ENCODE data around the gene AFDN.

Gene AFDN

GRCh38 chr6:167910652-167911051 lies 83.9 kb downstream of the AFDN start:
- H3K27me3 ChIP-seq (ENCODE audit: control insufficient read depth, insufficient read depth, low read length): no peaks in the 10 kb centered on the region
- H3K4me3 ChIP-seq (ENCODE audit: low read depth, low read length): no peak overlapping the region
- no peak overlapping the region for H3K9ac ChIP-seq (ENCODE audit: low read length)
- no peaks in the 10 kb centered on the region for H3K9me3 ChIP-seq (ENCODE audit: control insufficient read depth, insufficient read depth, low read depth, low read length)
- no peak overlapping the region for H3K27ac ChIP-seq (ENCODE audit: low read depth, low read length)
- H3K4me1 ChIP-seq (ENCODE audit: control insufficient read depth, insufficient read depth, low read length): no peaks in the 10 kb centered on the region
- H3K36me3 ChIP-seq (ENCODE audit: control insufficient read depth, insufficient read depth, low read length): peaks cover 69% of the 10 kb centered on the region

GRCh38 chr6:167912494-167912893 lies 85.8 kb downstream of the AFDN start:
- H3K4me3 ChIP-seq (ENCODE audit: low read depth, low read length): no peak overlapping the region
- no peak overlapping the region for H3K27ac ChIP-seq (ENCODE audit: low read depth, low read length)
- H3K27me3 ChIP-seq (ENCODE audit: control insufficient read depth, insufficient read depth, low read length): no peaks in the 10 kb centered on the region
- no peak overlapping the region for H3K9ac ChIP-seq (ENCODE audit: low read length)
- H3K9me3 ChIP-seq (ENCODE audit: control insufficient read depth, insufficient read depth, low read depth, low read length): no peaks in the 10 kb centered on the region
- H3K4me1 ChIP-seq (ENCODE audit: control insufficient read depth, insufficient read depth, low read length): no peaks in the 10 kb centered on the region
- H3K36me3 ChIP-seq (ENCODE audit: control insufficient read depth, insufficient read depth, low read length): peaks cover 80% of the 10 kb centered on the region

- Histone ChIP-seq H3K9me3 (ENCODE audit: control insufficient read depth, insufficient read depth, low read depth, low read length) (no peaks in the 10 kb centered on the region), H3K36me3 (ENCODE audit: control insufficient read depth, insufficient read depth, low read length) (peaks cover 88% of the 10 kb centered on the region), H3K27me3 (ENCODE audit: control insufficient read depth, insufficient read depth, low read length) (no peaks in the 10 kb centered on the region), H3K27ac (ENCODE audit: low read depth, low read length) (no peak overlapping the region), H3K4me3 (ENCODE audit: low read depth, low read length) (no peak overlapping the region), H3K4me1 (ENCODE audit: control insufficient read depth, insufficient read depth, low read length) (no peaks in the 10 kb centered on the region), H3K9ac (ENCODE audit: low read length) (no peak overlapping the region)
Observed at GRCh38 chr6:167913699-167914098, 87.0 kb downstream of the AFDN start.

GRCh38 chr6:167915139-167915538 lies 88.4 kb downstream of the AFDN start:
- Histone ChIP-seq H3K27ac (ENCODE audit: low read depth, low read length) (no peak overlapping the region), H3K9me3 (ENCODE audit: control insufficient read depth, insufficient read depth, low read depth, low read length) (no peaks in the 10 kb centered on the region), H3K36me3 (ENCODE audit: control insufficient read depth, insufficient read depth, low read length) (peaks cover 96% of the 10 kb centered on the region), H3K9ac (ENCODE audit: low read length) (no peak overlapping the region), H3K4me3 (ENCODE audit: low read depth, low read length) (no peak overlapping the region), H3K27me3 (ENCODE audit: control insufficient read depth, insufficient read depth, low read length) (no peaks in the 10 kb centered on the region), H3K4me1 (ENCODE audit: control insufficient read depth, insufficient read depth, low read length) (no peaks in the 10 kb centered on the region)

- Histone ChIP-seq H3K4me3 (ENCODE audit: low read depth, low read length) (no peak overlapping the region), H3K27me3 (ENCODE audit: control insufficient read depth, insufficient read depth, low read length) (no peaks in the 10 kb centered on the region), H3K36me3 (ENCODE audit: control insufficient read depth, insufficient read depth, low read length) (peaks cover 97% of the 10 kb centered on the region), H3K9ac (ENCODE audit: low read length) (no peak overlapping the region), H3K4me1 (ENCODE audit: control insufficient read depth, insufficient read depth, low read length) (no peaks in the 10 kb centered on the region), H3K9me3 (ENCODE audit: control insufficient read depth, insufficient read depth, low read depth, low read length) (no peaks in the 10 kb centered on the region), H3K27ac (ENCODE audit: low read depth, low read length) (no peak overlapping the region)
Observed at GRCh38 chr6:167917551-167918154, 90.9 kb downstream of the AFDN start.

- no peaks in the 10 kb centered on the region for H3K9me3 ChIP-seq (ENCODE audit: control insufficient read depth, insufficient read depth, low read depth, low read length)
- no peak overlapping the region for H3K4me3 ChIP-seq (ENCODE audit: low read depth, low read length)
- peaks cover 89% of the 10 kb centered on the region for H3K36me3 ChIP-seq (ENCODE audit: control insufficient read depth, insufficient read depth, low read length)
Observed at GRCh38 chr6:167918548-167919278, 92.0 kb downstream of the AFDN start.

GRCh38 chr6:167919349-167919748 lies 92.6 kb downstream of the AFDN start:
- no peaks in the 10 kb centered on the region for H3K4me1 ChIP-seq (ENCODE audit: control insufficient read depth, insufficient read depth, low read length)
- peaks cover 86% of the 10 kb centered on the region for H3K36me3 ChIP-seq (ENCODE audit: control insufficient read depth, insufficient read depth, low read length)
- no peak overlapping the region for H3K27ac ChIP-seq (ENCODE audit: low read depth, low read length)
- H3K9ac ChIP-seq (ENCODE audit: low read length): no peak overlapping the region
- no peaks in the 10 kb centered on the region for H3K9me3 ChIP-seq (ENCODE audit: control insufficient read depth, insufficient read depth, low read depth, low read length)
- no peak overlapping the region for H3K4me3 ChIP-seq (ENCODE audit: low read depth, low read length)
- no peaks in the 10 kb centered on the region for H3K27me3 ChIP-seq (ENCODE audit: control insufficient read depth, insufficient read depth, low read length)

More at GRCh38 chr6:167918548-167919278, 92.0 kb downstream of the AFDN start:
- Histone ChIP-seq H3K9ac (ENCODE audit: low read length) (no peak overlapping the region), H3K27ac (ENCODE audit: low read depth, low read length) (no peak overlapping the region), H3K27me3 (ENCODE audit: control insufficient read depth, insufficient read depth, low read length) (no peaks in the 10 kb centered on the region), H3K4me1 (ENCODE audit: control insufficient read depth, insufficient read depth, low read length) (no peaks in the 10 kb centered on the region)

GRCh38 chr6:167920165-167920564 lies 93.5 kb downstream of the AFDN start:
- no peaks in the 10 kb centered on the region for H3K9me3 ChIP-seq (ENCODE audit: control insufficient read depth, insufficient read depth, low read depth, low read length)
- no peak overlapping the region for H3K9ac ChIP-seq (ENCODE audit: low read length)
- no peaks in the 10 kb centered on the region for H3K27me3 ChIP-seq (ENCODE audit: control insufficient read depth, insufficient read depth, low read length)
- peaks cover 86% of the 10 kb centered on the region for H3K36me3 ChIP-seq (ENCODE audit: control insufficient read depth, insufficient read depth, low read length)
- H3K4me3 ChIP-seq (ENCODE audit: low read depth, low read length): no peak overlapping the region
- H3K27ac ChIP-seq (ENCODE audit: low read depth, low read length): no peak overlapping the region
- H3K4me1 ChIP-seq (ENCODE audit: control insufficient read depth, insufficient read depth, low read length): no peaks in the 10 kb centered on the region

GRCh38 chr6:167921831-167922230 lies 95.1 kb downstream of the AFDN start:
- Histone ChIP-seq H3K36me3 (ENCODE audit: control insufficient read depth, insufficient read depth, low read length) (peaks cover 87% of the 10 kb centered on the region), H3K9ac (ENCODE audit: low read length) (no peak overlapping the region), H3K4me3 (ENCODE audit: low read depth, low read length) (no peak overlapping the region), H3K27ac (ENCODE audit: low read depth, low read length) (no peak overlapping the region), H3K9me3 (ENCODE audit: control insufficient read depth, insufficient read depth, low read depth, low read length) (no peaks in the 10 kb centered on the region), H3K27me3 (ENCODE audit: control insufficient read depth, insufficient read depth, low read length) (no peaks in the 10 kb centered on the region), H3K4me1 (ENCODE audit: control insufficient read depth, insufficient read depth, low read length) (no peaks in the 10 kb centered on the region)

GRCh38 chr6:167925026-167925425 lies 98.3 kb downstream of the AFDN start:
- H3K27me3 ChIP-seq (ENCODE audit: control insufficient read depth, insufficient read depth, low read length): no peaks in the 10 kb centered on the region
- peaks cover 86% of the 10 kb centered on the region for H3K36me3 ChIP-seq (ENCODE audit: control insufficient read depth, insufficient read depth, low read length)
- no peak overlapping the region for H3K27ac ChIP-seq (ENCODE audit: low read depth, low read length)
- no peak overlapping the region for H3K9ac ChIP-seq (ENCODE audit: low read length)
- H3K9me3 ChIP-seq (ENCODE audit: control insufficient read depth, insufficient read depth, low read depth, low read length): no peaks in the 10 kb centered on the region
- no peak overlapping the region for H3K4me3 ChIP-seq (ENCODE audit: low read depth, low read length)
- H3K4me1 ChIP-seq (ENCODE audit: control insufficient read depth, insufficient read depth, low read length): no peaks in the 10 kb centered on the region

GRCh38 chr6:167927246-167927645 lies 100.5 kb downstream of the AFDN start:
- Histone ChIP-seq H3K27ac (ENCODE audit: low read depth, low read length) (no peak overlapping the region), H3K36me3 (ENCODE audit: control insufficient read depth, insufficient read depth, low read length) (peaks cover 85% of the 10 kb centered on the region)

More at GRCh38 chr6:167927246-167927645, 100.5 kb downstream of the AFDN start:
- Histone ChIP-seq H3K27me3 (ENCODE audit: control insufficient read depth, insufficient read depth, low read length) (no peaks in the 10 kb centered on the region), H3K4me3 (ENCODE audit: low read depth, low read length) (no peak overlapping the region), H3K9ac (ENCODE audit: low read length) (no peak overlapping the region), H3K4me1 (ENCODE audit: control insufficient read depth, insufficient read depth, low read length) (no peaks in the 10 kb centered on the region), H3K9me3 (ENCODE audit: control insufficient read depth, insufficient read depth, low read depth, low read length) (no peaks in the 10 kb centered on the region)
